HCT116 (cell line): ENCODE measurements around the gene TTC8.

Source experiments
- CTCF ChIP-seq, 3 experiments: fragments of 200-600 bp in 1 of 3; sonication (generic) in 1 of 3; IDR thresholded peaks in 2 of 3; conservative IDR thresholded peaks in 1 of 3; 2 replicates each; pipeline ENCODE4 v1.5.1; 2012 to 2017; ENCODE audit warnings: low read depth in 2 of 3, low read length in 2 of 3, antibody characterized with exemption in 1 of 3, borderline replicate concordance in 1 of 3, control low read depth in 1 of 3, mild to moderate bottlenecking in 1 of 3, mixed read lengths in 1 of 3, mixed run types in 1 of 3, moderate library complexity in 1 of 3; ENCODE audit not compliant: insufficient read depth in 1 of 3
- EGR1 ChIP-seq: IDR thresholded peaks from 2 replicates; pipeline ENCODE4 v1.6.1; 2012; ENCODE audit warnings: low read depth
- EZH2 ChIP-seq: fragments of 200-600 bp; sonication (generic); IDR thresholded peaks from 2 replicates; pipeline ENCODE4 v1.6.1; 2017; ENCODE audit warnings: antibody characterized with exemption, mixed run types
- EZH2phosphoT487 ChIP-seq: fragments of 200-600 bp; IDR thresholded peaks from 2 replicates; pipeline ENCODE4 v1.6.1; 2018; ENCODE audit warnings: antibody characterized with exemption, borderline replicate concordance
- FOSL1 ChIP-seq: IDR thresholded peaks from 2 replicates; pipeline ENCODE4 v1.6.1; 2012; ENCODE audit warnings: low read depth
- MAX ChIP-seq: IDR thresholded peaks from 2 replicates; pipeline ENCODE4 v1.6.1; 2012
- POLR2A ChIP-seq: IDR thresholded peaks from 2 replicates; pipeline ENCODE4 v1.7.0; 2011; ENCODE audit warnings: borderline replicate concordance; ENCODE audit not compliant: insufficient read depth, insufficient read length; ENCODE audit errors: extremely low read depth
- POLR2AphosphoS5 ChIP-seq: IDR thresholded peaks from 2 replicates; pipeline ENCODE4 v1.6.1; 2011; ENCODE audit warnings: mild to moderate bottlenecking, low read depth, low read length, moderate library complexity
- REST ChIP-seq: IDR thresholded peaks from 2 replicates; pipeline ENCODE4 v1.6.1; 2012; ENCODE audit warnings: low read depth
- YY1 ChIP-seq: IDR thresholded peaks from 2 replicates; pipeline ENCODE4 v1.6.1; 2011; ENCODE audit warnings: low read length, low read depth, moderate library complexity, mild to moderate bottlenecking; ENCODE audit not compliant: insufficient replicate concordance; ENCODE audit errors: extremely low read depth
- ZBTB33 ChIP-seq: IDR thresholded peaks from 2 replicates; pipeline ENCODE4 v1.6.1; 2011; ENCODE audit warnings: mild to moderate bottlenecking, low read length, moderate library complexity; ENCODE audit not compliant: insufficient replicate concordance; ENCODE audit errors: extremely low read depth

GRCh38 chr14:88808359-88808758 is 16.1 kb upstream of the TTC8 start:
- TF ChIP-seq CTCF (IDR thresholded peaks at IDR 0.05 in 2 of 3, conservative IDR thresholded peaks at IDR 0.05 in 1 of 3; ENCODE audit: borderline replicate concordance in 1 of 3, insufficient read depth in 1 of 3, low read depth in 2 of 3, low read length in 2 of 3) (no peak), EZH2phosphoT487 (no peak), MAX (no peak), EGR1 (no peak), POLR2AphosphoS5 (no peak), ZBTB33 (no peak), POLR2A (no peak), FOSL1 (no peak), EZH2 (no peak), REST (no peak), YY1 (no peak)
